Ovary (tissue), 9 donors: ENCODE measurements around the gene MMP24. TPM values are rescaled to one million over a fixed set of nuclear protein-coding genes. Genes with fewer than 3 reads are reported as not detected.

Experiments used
- DNase-seq, 5 donors: peaks; one replicate each; pipeline ENCODE4 v3.0.0-alpha.2; 2019 to 2020
- H3K27ac ChIP-seq, 2 donors: fragments of 200-600 bp; one replicate each; pipeline versions ENCODE4 v1.5.1 to v1.8.0; 2019 to 2022
- H3K27me3 ChIP-seq: fragments of 200-600 bp; one replicate; pipeline ENCODE4 v1.8.0; 2022
- H3K36me3 ChIP-seq: fragments of 200-600 bp; sonication (generic); one replicate; pipeline ENCODE4 v1.5.1; 2019
- H3K4me1 ChIP-seq: one replicate; pipeline ENCODE4 v1.8.1; 2013; ENCODE audit warnings: mild to moderate bottlenecking, moderate library complexity; ENCODE audit not compliant: insufficient read depth
- H3K4me3 ChIP-seq: fragments of 200-600 bp; sonication (generic); one replicate; pipeline ENCODE4 v1.5.1; 2017
- H3K9me3 ChIP-seq, 2 donors: fragments of 200-600 bp in 1 of 2; sonication (generic) in 1 of 2; one replicate each; pipeline versions ENCODE4 v1.5.1 to v1.8.1; 2013 to 2019; ENCODE audit warnings: mild to moderate bottlenecking in 1 of 2, moderate library complexity in 1 of 2
- EP300 ChIP-seq: sonication (generic); formaldehyde crosslinking; IDR thresholded peaks from one replicate; pipeline ENCODE4 v1.6.1; 2017; ENCODE audit warnings: antibody characterized with exemption
- POLR2A ChIP-seq: fragments of 450-650 bp; IDR thresholded peaks from one replicate; pipeline ENCODE4 v1.6.1; 2017; ENCODE audit warnings: antibody characterized with exemption, mild to moderate bottlenecking, moderate library complexity
- WGBS, 3 donors: extraction: QIAGEN DNeasy Blood & Tissue Kit in 1 of 3; methylation state at CpG; one replicate each; pipeline versions ENCODE4 v1.1.5 to v1.1.7; 2013 to 2017; 5-methylcytosine and 5-hydroxymethylcytosine counted together
- intact Hi-C, 4 donors: fragments of 100-400 bp; cut with DNase I; formaldehyde crosslinking; loops; one replicate each; pipeline versions ENCODE4 v1.11.0 to v1.15.1; 2022 to 2023
- polyA plus RNA-seq, 2 donors: library from polyadenylated mRNA; stranded (reverse); fragments of 200-250 nt in 1 of 2; fragments of 350-450 nt in 1 of 2; fragmentation: Illumina TruSeq in 1 of 2; extraction: RNeasy Lipid Tissue Mini Kit (QIAGEN cat#74804) in 1 of 2; gene quantifications; one replicate each; pipeline ENCODE4 v1.2.3, GENCODE V29; 2013 to 2014
- total RNA-seq, 7 donors: library from RNA; depleted of rRNA in 2 of 7; stranded (reverse); fragments of >200 nt in 2 of 7; fragmentation: NEBNext Ultra II Directional in 3 of 7; extraction: Animal tissue kit (Norgen Biotek cat#: 25700) in 3 of 7; gene quantifications; one replicate each; pipeline versions ENCODE4 v1.1.0 to v1.2.4, GENCODE V29; 2016 to 2023
- TF ChIP-seq, protein P1 (sequence below), 3 donors: fragments of 450-650 bp in 2 of 3; fragments of 200-600 bp in 1 of 3; IDR thresholded peaks; one replicate each; pipeline versions ENCODE4 v1.5.1 to v1.8.0; 2016 to 2022; ENCODE audit warnings: antibody characterized with exemption in 3 of 3, mild to moderate bottlenecking in 1 of 3
- donor health status: DM: no; HTN: no; CAD: no; lungs with moderate emphysema.
- donor health status: DM: no; HTN: no; CAD: no.
- donor health status: Bipolar disorder and iron deficiency.
- donor health status: DM: yes; HTN: yes; CAD: no.
- donor health status: DM: no; HTN: no; CAD: no.
- donor health status: DM: yes; HTN: yes; CAD: no.

Gene MMP24
- total and polyA plus RNA-seq, 9 donors = 0.20 to 10.8 (median 0.67) TPM

DNA sequence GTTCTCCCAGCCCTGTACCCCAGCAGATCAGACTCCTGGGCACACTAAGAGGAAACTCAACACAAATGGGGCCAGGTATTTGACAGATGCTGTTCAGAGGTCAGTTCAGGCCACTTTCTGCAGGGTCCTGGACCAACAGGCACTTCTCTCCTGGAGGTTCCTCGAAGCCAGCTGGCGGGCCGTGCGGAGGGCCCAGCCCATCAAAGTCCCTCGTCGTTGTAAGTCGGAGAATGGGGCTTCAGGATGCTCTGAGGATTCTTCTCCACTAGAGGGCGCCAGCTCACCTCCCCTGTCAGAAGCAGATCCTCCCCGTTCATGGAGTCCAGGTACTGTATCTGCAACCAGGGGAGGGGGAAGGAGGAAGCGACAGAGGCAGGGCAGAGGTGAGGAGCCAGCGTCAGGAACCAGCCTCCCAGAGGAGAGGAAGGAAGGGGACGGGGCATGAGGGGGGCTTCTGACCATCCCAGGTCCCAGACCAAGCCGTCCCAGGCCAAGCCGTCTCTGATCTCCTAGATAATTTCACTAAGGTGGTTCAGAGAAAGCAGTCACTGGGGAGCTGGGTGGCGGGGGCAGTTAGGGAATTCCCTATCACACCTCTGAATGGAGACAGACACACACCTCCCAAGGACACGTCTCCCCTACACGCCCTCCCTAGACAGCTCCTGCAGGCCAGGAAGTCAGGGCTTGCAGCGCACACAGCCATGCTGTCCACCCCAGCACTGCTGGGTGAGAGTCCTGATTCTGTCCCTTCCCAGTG lies 77.4 kb downstream of the MMP24 start:
- H3K4me1 ChIP-seq = no peaks in the 10 kb centered on the region
- no peaks in the 10 kb centered on the region for H3K36me3 ChIP-seq
- H3K4me3 ChIP-seq = no peak overlapping the region
- 25 to 27% (median 27%) methylated on average over 18 of the region's 18 CpGs for WGBS, 3 donors
- TF ChIP-seq EP300 (no peak), POLR2A (peak; percentile 20)
- TF ChIP-seq, protein P1, sequence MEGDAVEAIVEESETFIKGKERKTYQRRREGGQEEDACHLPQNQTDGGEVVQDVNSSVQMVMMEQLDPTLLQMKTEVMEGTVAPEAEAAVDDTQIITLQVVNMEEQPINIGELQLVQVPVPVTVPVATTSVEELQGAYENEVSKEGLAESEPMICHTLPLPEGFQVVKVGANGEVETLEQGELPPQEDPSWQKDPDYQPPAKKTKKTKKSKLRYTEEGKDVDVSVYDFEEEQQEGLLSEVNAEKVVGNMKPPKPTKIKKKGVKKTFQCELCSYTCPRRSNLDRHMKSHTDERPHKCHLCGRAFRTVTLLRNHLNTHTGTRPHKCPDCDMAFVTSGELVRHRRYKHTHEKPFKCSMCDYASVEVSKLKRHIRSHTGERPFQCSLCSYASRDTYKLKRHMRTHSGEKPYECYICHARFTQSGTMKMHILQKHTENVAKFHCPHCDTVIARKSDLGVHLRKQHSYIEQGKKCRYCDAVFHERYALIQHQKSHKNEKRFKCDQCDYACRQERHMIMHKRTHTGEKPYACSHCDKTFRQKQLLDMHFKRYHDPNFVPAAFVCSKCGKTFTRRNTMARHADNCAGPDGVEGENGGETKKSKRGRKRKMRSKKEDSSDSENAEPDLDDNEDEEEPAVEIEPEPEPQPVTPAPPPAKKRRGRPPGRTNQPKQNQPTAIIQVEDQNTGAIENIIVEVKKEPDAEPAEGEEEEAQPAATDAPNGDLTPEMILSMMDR (IDR thresholded peaks at IDR 0.05) = peak; percentile 81 to 92 (median 85)
- intact Hi-C loops = loop anchor here (2.0 to 5.0 kb wide), 3 partner anchors 133 to 138 kb away; partner anchors contain the start of gene GDF5 (in 3 of the 4)
- no peaks in the 10 kb centered on the region for H3K9me3 ChIP-seq
- peak; percentile 71 to 84 (median 79) for DNase-seq
- no peak overlapping the region for H3K27ac ChIP-seq
- no peaks in the 10 kb centered on the region for H3K27me3 ChIP-seq

DNA sequence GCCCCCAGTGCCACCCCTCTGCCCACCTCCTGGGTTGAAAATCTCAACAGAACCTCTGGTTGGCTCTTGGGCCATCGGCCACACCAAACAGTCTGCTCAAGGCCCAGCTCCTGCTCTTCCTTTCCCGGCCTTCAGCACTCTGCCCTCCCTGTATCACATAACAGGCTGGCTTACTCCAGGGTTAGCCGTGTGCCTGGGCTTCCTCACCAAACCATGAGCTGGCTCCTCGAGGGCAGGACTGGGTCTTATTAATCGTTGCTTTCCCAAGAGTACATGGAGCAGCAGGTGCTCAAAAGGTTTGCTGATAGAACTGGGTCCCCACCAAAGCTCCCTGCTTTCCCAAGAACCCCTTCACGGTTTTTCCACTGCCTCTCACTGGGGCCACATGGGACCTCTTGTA lies 78.5 kb downstream of the MMP24 start:
- H3K27me3 ChIP-seq = no peaks in the 10 kb centered on the region
- TF ChIP-seq EP300 (no peak), POLR2A (no peak)
- TF ChIP-seq, protein P1 (IDR thresholded peaks at IDR 0.05) = no peak
- no peaks in the 10 kb centered on the region for H3K36me3 ChIP-seq
- whole genome bisulfite sequencing, 3 donors = 81 to 84% (median 84%) methylated on average over 6 of the region's 6 CpGs
- H3K27ac ChIP-seq = no peak overlapping the region
- no peak for DNase-seq
- no peaks in the 10 kb centered on the region for H3K4me1 ChIP-seq
- intact Hi-C loops = loop anchor here (2.0 to 5.0 kb wide), 3 partner anchors 132 to 137 kb away; partner anchors contain the start of gene GDF5 (in 3 of the 4)
- H3K9me3 ChIP-seq = no peaks in the 10 kb centered on the region
- H3K4me3 ChIP-seq = no peak overlapping the region

DNA sequence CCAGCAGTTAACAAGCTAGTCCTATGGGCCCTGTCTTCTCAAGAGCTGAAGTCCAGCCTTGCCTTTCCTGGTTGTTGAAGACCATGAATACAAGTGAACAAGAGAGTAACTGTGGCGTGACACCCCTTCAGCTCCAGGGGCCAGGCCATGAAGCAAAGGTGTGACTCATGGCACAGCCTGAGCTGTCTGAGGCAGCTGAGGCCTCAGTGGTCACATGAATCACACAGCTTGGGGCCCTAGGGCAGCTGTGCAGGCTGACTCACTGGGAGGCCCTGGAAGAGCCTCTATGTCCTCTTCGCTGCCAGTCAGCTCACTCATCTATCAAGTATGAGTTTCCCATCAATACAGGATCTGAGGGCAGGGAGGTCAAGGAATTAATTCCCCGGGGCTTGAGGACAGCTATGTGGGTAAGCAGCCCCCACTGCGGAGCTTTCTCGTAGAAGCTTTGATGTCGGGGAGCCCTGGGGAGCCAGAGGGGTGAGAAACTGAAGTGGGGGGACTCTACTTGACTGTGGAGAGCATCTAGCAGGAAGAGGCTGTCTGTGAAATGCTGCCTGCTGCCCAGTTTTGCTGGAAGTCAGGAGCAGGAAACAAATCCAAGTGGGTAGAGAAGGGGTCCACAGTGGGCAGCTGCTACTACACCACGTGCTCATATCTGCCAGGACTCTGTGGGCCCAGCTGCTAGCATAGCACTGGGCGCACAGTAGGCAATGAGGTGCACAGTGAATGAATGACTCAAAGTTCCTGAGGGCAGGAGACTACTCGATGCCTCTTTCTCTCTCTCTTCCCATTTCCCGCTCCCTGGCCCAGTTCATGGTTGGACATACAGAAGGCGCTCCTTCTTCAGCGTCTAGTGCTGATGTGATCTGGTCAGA lies 79.4 kb downstream of the MMP24 start:
- Histone ChIP-seq H3K4me1 (no peaks in the 10 kb centered on the region), H3K27ac (no peak overlapping the region), H3K27me3 (no peaks in the 10 kb centered on the region), H3K36me3 (no peaks in the 10 kb centered on the region), H3K9me3 (no peaks in the 10 kb centered on the region), H3K4me3 (no peak overlapping the region)
- intact Hi-C loops = loop anchor here in 2 of 4 donors (2.0 kb wide), 1 partner anchor 133 kb away; the partner anchor contains the start of gene GDF5 (in 2 of the 2)
- no peak for DNase-seq
- TF ChIP-seq POLR2A (no peak), EP300 (no peak)
- TF ChIP-seq, protein P1 (IDR thresholded peaks at IDR 0.05) = no peak
- 75 to 82% (median 80%) methylated on average over 12 of the region's 12 CpGs for WGBS, 3 donors

DNA sequence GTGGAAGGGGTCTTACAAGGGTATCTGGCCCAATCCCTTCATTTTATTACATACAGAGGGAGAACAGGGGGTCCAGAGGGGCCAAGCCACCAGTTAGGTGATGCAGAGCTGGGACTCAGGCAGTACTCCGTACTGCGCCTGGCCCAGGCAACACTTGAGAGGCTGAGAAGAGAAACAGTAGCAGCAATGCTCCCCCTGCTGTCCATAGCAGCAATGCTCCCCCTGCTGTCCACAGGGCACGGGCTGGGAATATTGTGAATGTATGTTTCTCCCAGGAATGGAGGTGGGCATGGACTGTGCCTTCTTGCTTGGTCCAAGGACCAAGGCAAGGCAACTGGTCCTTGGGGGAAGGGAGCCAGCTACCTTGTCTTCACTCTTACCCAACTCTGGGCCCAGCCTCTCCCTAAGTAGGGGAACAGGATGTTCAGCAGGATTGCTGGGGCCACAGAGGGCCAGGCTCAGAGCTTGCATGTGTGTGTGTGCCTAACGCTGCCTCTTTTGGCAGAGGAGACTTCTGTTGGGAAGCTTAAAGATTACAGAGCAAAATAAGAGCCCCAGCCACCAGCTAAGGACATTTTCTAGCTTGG lies 80.5 kb downstream of the MMP24 start:
- intact Hi-C loops = no loop called here
- Histone ChIP-seq H3K4me3 (no peak overlapping the region), H3K4me1 (no peaks in the 10 kb centered on the region), H3K27me3 (no peaks in the 10 kb centered on the region), H3K27ac (no peak overlapping the region), H3K9me3 (no peaks in the 10 kb centered on the region), H3K36me3 (no peaks in the 10 kb centered on the region)
- 43 to 48% (median 44%) methylated on average over 4 of the region's 4 CpGs for WGBS, 3 donors
- TF ChIP-seq EP300 (no peak), POLR2A (no peak)
- TF ChIP-seq, protein P1 (IDR thresholded peaks at IDR 0.05) = peak in 2 of 3 donors; percentile 13 to 23
- no peak for DNase-seq
